ENCODE results near the gene TUBA4A. TPM values are rescaled to one million over a fixed set of nuclear protein-coding genes. Genes with fewer than 3 reads are reported as not detected.

Gene TUBA4A
- total and polyA plus RNA-seq, 9 donors = 7.9 to 53.6 (median 16.5) TPM

DNA sequence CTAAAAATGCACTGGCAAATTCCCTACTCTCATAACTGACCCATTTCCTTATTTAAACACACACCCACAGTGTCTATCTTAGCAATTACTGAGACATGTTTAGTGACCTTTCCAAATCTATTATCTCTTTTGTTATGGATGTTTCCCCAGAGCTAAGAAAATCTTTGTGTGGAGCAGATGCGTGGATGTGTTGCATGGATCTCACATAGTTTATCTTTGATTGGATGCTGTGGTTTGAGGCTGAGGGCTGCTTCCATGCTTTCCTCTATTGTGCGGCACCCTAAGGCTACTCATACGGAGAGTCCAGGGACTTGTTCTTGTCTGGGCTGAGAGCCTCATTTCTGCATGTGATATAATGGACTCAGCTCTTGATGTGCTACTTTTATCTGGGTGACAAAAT lies 19.4 kb downstream of the TUBA4A start:
- intact Hi-C loops (cut with DNase I) = no loop called here
- H3K4me1 ChIP-seq (ENCODE audit: insufficient read depth) = no peaks in the 10 kb centered on the region
- no peaks in the 10 kb centered on the region for H3K9me3 ChIP-seq
- H3K27me3 ChIP-seq = no peaks in the 10 kb centered on the region
- H3K36me3 ChIP-seq = no peaks in the 10 kb centered on the region
- no peak for TF ChIP-seq CTCF (IDR thresholded peaks at IDR 0.05)
- TF ChIP-seq POLR2A (IDR thresholded peaks at IDR 0.05) = no peak
- no peak for TF ChIP-seq EP300 (IDR thresholded peaks at IDR 0.05)
- no peak overlapping the region for H3K27ac ChIP-seq
- WGBS, 3 donors = 66 to 85% (median 79%) methylated on average over 3 of the region's 3 CpGs
- H3K4me3 ChIP-seq = no peak overlapping the region
- no peak for DNase-seq

DNA sequence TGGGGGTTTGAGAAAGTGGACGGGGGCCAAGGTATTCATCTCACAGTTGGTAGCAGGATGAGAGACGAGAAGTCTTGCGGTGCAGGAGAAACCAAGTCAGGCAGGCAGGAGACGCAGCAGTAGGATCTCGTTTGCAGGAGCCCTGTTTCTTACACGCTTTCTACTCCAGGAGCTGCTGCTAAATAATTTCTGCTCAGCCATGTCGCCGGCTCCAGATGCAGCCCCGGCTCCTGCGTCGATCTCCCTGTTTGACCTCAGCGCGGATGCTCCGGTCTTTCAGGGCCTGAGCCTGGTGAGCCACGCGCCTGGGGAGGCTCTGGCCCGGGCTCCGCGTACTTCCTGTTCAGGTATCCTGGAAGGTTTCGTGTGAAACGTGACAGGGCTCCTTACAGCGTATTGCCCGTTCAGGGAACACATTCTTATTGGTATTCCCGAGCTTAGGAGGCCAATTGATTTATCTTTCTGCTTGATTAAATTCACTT lies 23.6 kb downstream of the TUBA4A start:
- Histone ChIP-seq H3K4me3 (peak overlapping the region; percentile 68), H3K27me3 (no peaks in the 10 kb centered on the region), H3K27ac (peak overlapping the region; percentile 33 to 94), H3K4me1 (ENCODE audit: insufficient read depth) (peaks cover 8% of the 10 kb centered on the region), H3K9me3 (no peaks in the 10 kb centered on the region), H3K36me3 (no peaks in the 10 kb centered on the region)
- DNase-seq = peak in 2 of 5 donors; percentile 56 to 62
- TF ChIP-seq EP300 (IDR thresholded peaks at IDR 0.05) (no peak), POLR2A (IDR thresholded peaks at IDR 0.05) (no peak), CTCF (IDR thresholded peaks at IDR 0.05) (no peak)
- 0 to 1% (median 1%) methylated on average over 24 of the region's 24 CpGs for WGBS, 3 donors
- intact Hi-C loops (cut with DNase I) = no loop called here

DNA sequence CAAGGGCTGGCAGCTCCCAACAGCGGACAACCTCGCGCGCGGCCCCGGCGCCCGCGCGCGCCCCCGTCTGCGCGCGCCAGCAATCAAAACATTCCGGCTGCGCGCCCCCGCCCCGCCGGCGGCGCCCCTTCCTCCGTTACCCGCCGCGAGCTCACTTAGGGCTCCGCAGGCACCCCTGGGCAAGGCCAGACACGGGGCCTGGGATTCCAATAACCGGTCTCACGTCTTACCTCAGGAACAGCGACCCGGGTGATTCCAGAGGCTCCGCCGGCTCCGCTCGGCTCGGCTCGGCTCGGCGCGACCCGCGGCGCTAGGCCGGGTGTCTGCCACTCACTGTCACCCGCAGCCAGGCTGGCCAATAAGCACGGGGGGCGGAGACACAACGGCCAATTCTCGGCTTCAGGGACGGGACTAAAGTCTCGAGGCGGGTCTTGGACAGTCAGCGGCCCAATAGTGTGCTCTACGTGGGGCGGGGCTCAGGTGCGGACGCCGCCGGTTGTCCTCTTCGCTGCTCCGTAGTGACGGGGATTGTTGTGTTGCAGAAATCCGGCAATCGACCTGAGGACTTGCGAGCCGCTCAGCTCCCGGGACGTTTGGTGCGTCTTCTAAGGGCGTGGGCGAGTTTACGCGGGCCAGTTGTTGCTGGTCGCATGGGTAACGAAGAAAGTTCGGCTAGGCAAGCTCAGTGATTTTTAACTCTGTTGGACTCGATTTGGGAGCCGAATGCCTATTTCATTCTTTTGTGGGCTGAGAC lies 24.2 kb downstream of the TUBA4A start, which contains the start of the genes ANKZF1 and ATG9A:
TSS of gene ANKZF1 (plus strand) at position 502 of the 754 bp plus-strand sequence. CDS start 452 bp downstream, outside the sequence.
TSS of gene ATG9A (minus strand) at position 332 of the 754 bp plus-strand sequence. CDS start 1,612 bp downstream, outside the sequence.
- peak within 1 kb of the TSS; percentile 34 to 94 for H3K27ac ChIP-seq
- DNase-seq = peak; percentile 97 to 99 (median 98)
- TF ChIP-seq CTCF (IDR thresholded peaks at IDR 0.05) (no peak), EP300 (IDR thresholded peaks at IDR 0.05) (no peak), POLR2A (IDR thresholded peaks at IDR 0.05) (peak; percentile 79)
- H3K27me3 ChIP-seq = no peaks in the 10 kb centered on the region
- WGBS, 3 donors = 0 to 1% (median 0%) methylated on average over 51 to 80 of the region's 80 CpGs
- peak within 1 kb of the TSS; percentile 68 for H3K4me3 ChIP-seq
- intact Hi-C loops (cut with DNase I) = loop anchor here in 1 of 4 donors (5.0 kb wide), 1 partner anchor 52 kb away; the partner anchor contains the start of genes CNPPD1 and RETREG2
- H3K4me1 ChIP-seq (ENCODE audit: insufficient read depth) = peaks cover 8% of the 10 kb centered on the region
- H3K36me3 ChIP-seq = no peaks in the 10 kb centered on the region
- no peaks in the 10 kb centered on the region for H3K9me3 ChIP-seq

- intact Hi-C loops (cut with DNase I) = loop anchor here in 1 of 4 donors (5.0 kb wide), 1 partner anchor 52 kb away; the partner anchor contains the start of genes CNPPD1 and RETREG2
- H3K36me3 ChIP-seq = no peaks in the 10 kb centered on the region
- DNase-seq = no peak
- H3K4me3 ChIP-seq = peak overlapping the region; percentile 68
- no peaks in the 10 kb centered on the region for H3K9me3 ChIP-seq
- H3K27me3 ChIP-seq = no peaks in the 10 kb centered on the region
- WGBS, 3 donors = 0 to 1% (median 1%) methylated on average over 10 to 19 of the region's 19 CpGs
- H3K4me1 ChIP-seq (ENCODE audit: insufficient read depth) = peaks cover 8% of the 10 kb centered on the region
- peak overlapping the region; percentile 34 to 94 for H3K27ac ChIP-seq
- TF ChIP-seq EP300 (IDR thresholded peaks at IDR 0.05) = no peak
- TF ChIP-seq CTCF (IDR thresholded peaks at IDR 0.05) = no peak
- no peak for TF ChIP-seq POLR2A (IDR thresholded peaks at IDR 0.05)
These were observed 24.8 kb downstream of the TUBA4A start for GRCh38 chr2:219228911-219229304.
